Measurements from ENCODE around the gene TMEM79.

The TMEM79 gene

GRCh38 chr1:156284112-156284511 lies at the start of gene TMEM79:
Gene TMEM79, plus strand, starts transcription at chr1:156284325. Its CDS starts 902 bp downstream, at chr1:156285227.
- no peak for DNase-seq

GRCh38 chr1:156236164-156236563 lies 48.0 kb upstream of the TMEM79 start:
- DNase-seq: no peak

- DNase-seq: no peak
These were observed 45.9 kb upstream of the TMEM79 start for GRCh38 chr1:156238248-156238647.

GRCh38 chr1:156241311-156241811 lies 42.8 kb upstream of the TMEM79 start:
- DNase-seq: no peak

GRCh38 chr1:156241926-156242325 lies 42.2 kb upstream of the TMEM79 start, which contains the start of gene BGLAP:
Gene BGLAP, plus strand, starts transcription at chr1:156242184. Its CDS starts 48 bp downstream, at chr1:156242232.
- DNase-seq: no peak

- DNase-seq: no peak
These were observed 41.4 kb upstream of the TMEM79 start for GRCh38 chr1:156242738-156243137.

GRCh38 chr1:156244126-156244525 lies 40.0 kb upstream of the TMEM79 start:
- DNase-seq: no peak

GRCh38 chr1:156244712-156245111 lies 39.4 kb upstream of the TMEM79 start:
- DNase-seq: no peak

- DNase-seq: no peak
These were observed 38.5 kb upstream of the TMEM79 start for GRCh38 chr1:156245451-156246232.

- DNase-seq: no peak
These were observed 37.8 kb upstream of the TMEM79 start for GRCh38 chr1:156246241-156246780.

- DNase-seq: no peak
These were observed 37.2 kb upstream of the TMEM79 start for GRCh38 chr1:156246781-156247459.

- DNase-seq: no peak
These were observed 36.4 kb upstream of the TMEM79 start, which contains the start of gene PAQR6 for GRCh38 chr1:156247460-156248322. Gene PAQR6, minus strand, starts transcription at chr1:156248056. Its CDS starts 1,325 bp downstream, at chr1:156246731.

GRCh38 chr1:156248323-156248683 lies 35.8 kb upstream of the TMEM79 start:
- DNase-seq: no peak

GRCh38 chr1:156249593-156249992 lies 34.5 kb upstream of the TMEM79 start:
- no peak for DNase-seq

GRCh38 chr1:156251527-156251926 lies 32.6 kb upstream of the TMEM79 start:
- no peak for DNase-seq

GRCh38 chr1:156253634-156254033 lies 30.5 kb upstream of the TMEM79 start:
- no peak for DNase-seq

GRCh38 chr1:156257711-156258110 lies 26.4 kb upstream of the TMEM79 start:
- no peak for DNase-seq

GRCh38 chr1:156258859-156259258 lies 25.3 kb upstream of the TMEM79 start:
- DNase-seq: no peak

- DNase-seq: no peak
These were observed 24.3 kb upstream of the TMEM79 start for GRCh38 chr1:156259805-156260204.

GRCh38 chr1:156260896-156261295 lies 23.2 kb upstream of the TMEM79 start:
- DNase-seq: no peak

- DNase-seq: no peak
These were observed 21.5 kb upstream of the TMEM79 start for GRCh38 chr1:156262461-156263287.

- DNase-seq: no peak
These were observed 20.9 kb upstream of the TMEM79 start for GRCh38 chr1:156263288-156263655.

Measured in NCI-H446 (cell line).